Dendritic cell treated with granulocyte-macrophage colony-stimulating factor and Interleukin-4, amounts not matched to agents 40 ng/mL and 50 ng/mL, for 4 days (primary cell): ENCODE measurements around the gene CDC45.

Experiments
- H3K27ac Mint-ChIP-seq: one replicate; pipeline ENCODE4 v1.8.0; 2022; ENCODE audit warnings: mild to moderate bottlenecking, mixed read lengths
- H3K27me3 Mint-ChIP-seq: one replicate; pipeline ENCODE4 v1.8.0; 2022; ENCODE audit warnings: mild to moderate bottlenecking, mixed read lengths
- H3K36me3 Mint-ChIP-seq: one replicate; pipeline ENCODE4 v1.8.0; 2022; ENCODE audit warnings: low read depth, mixed read lengths
- H3K4me1 Mint-ChIP-seq: one replicate; pipeline ENCODE4 v1.8.0; 2022; ENCODE audit warnings: low read depth, mixed read lengths
- H3K4me3 Mint-ChIP-seq: one replicate; pipeline ENCODE4 v1.8.0; 2022; ENCODE audit warnings: mild to moderate bottlenecking, moderate library complexity, mixed read lengths
- H3K9me3 Mint-ChIP-seq: one replicate; pipeline ENCODE4 v1.8.0; 2022; ENCODE audit warnings: mixed read lengths
- intact Hi-C: fragments of 100-400 bp; cut with micrococcal nuclease; formaldehyde crosslinking; loops from one replicate; pipeline ENCODE4 v1.15.0; 2022

Gene CDC45

GRCh38 chr22:19499880-19500242 is 20.1 kb downstream of the CDC45 start:
- Mint-ChIP-seq H3K27ac (no peak overlapping the region), H3K27me3 (no peaks in the 10 kb centered on the region), H3K36me3 (no peaks in the 10 kb centered on the region), H3K9me3 (no peaks in the 10 kb centered on the region), H3K4me3 (no peak overlapping the region), H3K4me1 (no peaks in the 10 kb centered on the region)
- intact Hi-C loops, result loop anchor here (10.0 kb wide), 1 partner anchor 125 kb away; no protein-coding TSS in a partner anchor

- no peak overlapping the region for H3K27ac Mint-ChIP-seq
- H3K4me1 Mint-ChIP-seq, result no peaks in the 10 kb centered on the region
- H3K27me3 Mint-ChIP-seq, result no peaks in the 10 kb centered on the region
- intact Hi-C loops, result no loop called here
- H3K4me3 Mint-ChIP-seq, result no peak overlapping the region
- no peaks in the 10 kb centered on the region for H3K9me3 Mint-ChIP-seq
- no peaks in the 10 kb centered on the region for H3K36me3 Mint-ChIP-seq
Measured at GRCh38 chr22:19501897-19502447, 22.3 kb downstream of the CDC45 start.

GRCh38 chr22:19503367-19503766 is 23.6 kb downstream of the CDC45 start:
- H3K4me3 Mint-ChIP-seq, result no peak overlapping the region
- H3K27me3 Mint-ChIP-seq, result no peaks in the 10 kb centered on the region
- H3K4me1 Mint-ChIP-seq, result no peaks in the 10 kb centered on the region
- no peaks in the 10 kb centered on the region for H3K9me3 Mint-ChIP-seq
- H3K36me3 Mint-ChIP-seq, result no peaks in the 10 kb centered on the region
- intact Hi-C loops, result no loop called here
- no peak overlapping the region for H3K27ac Mint-ChIP-seq

- no peak overlapping the region for H3K4me3 Mint-ChIP-seq
- intact Hi-C loops, result no loop called here
- H3K4me1 Mint-ChIP-seq, result no peaks in the 10 kb centered on the region
- H3K27me3 Mint-ChIP-seq, result no peaks in the 10 kb centered on the region
- no peaks in the 10 kb centered on the region for H3K9me3 Mint-ChIP-seq
- H3K27ac Mint-ChIP-seq, result no peak overlapping the region
- H3K36me3 Mint-ChIP-seq, result no peaks in the 10 kb centered on the region
Measured at GRCh38 chr22:19503869-19504268, 24.1 kb downstream of the CDC45 start.

GRCh38 chr22:19504900-19505734 is 25.4 kb downstream of the CDC45 start:
- no peaks in the 10 kb centered on the region for H3K9me3 Mint-ChIP-seq
- intact Hi-C loops, result no loop called here
- no peaks in the 10 kb centered on the region for H3K4me1 Mint-ChIP-seq
- H3K4me3 Mint-ChIP-seq, result no peak overlapping the region
- H3K27me3 Mint-ChIP-seq, result no peaks in the 10 kb centered on the region
- H3K27ac Mint-ChIP-seq, result no peak overlapping the region
- no peaks in the 10 kb centered on the region for H3K36me3 Mint-ChIP-seq

GRCh38 chr22:19505735-19506126 is 26.0 kb downstream of the CDC45 start:
- no peaks in the 10 kb centered on the region for H3K36me3 Mint-ChIP-seq
- H3K4me3 Mint-ChIP-seq, result no peak overlapping the region
- H3K9me3 Mint-ChIP-seq, result no peaks in the 10 kb centered on the region
- H3K4me1 Mint-ChIP-seq, result no peaks in the 10 kb centered on the region
- H3K27me3 Mint-ChIP-seq, result no peaks in the 10 kb centered on the region
- no peak overlapping the region for H3K27ac Mint-ChIP-seq
- intact Hi-C loops, result no loop called here

DNA sequence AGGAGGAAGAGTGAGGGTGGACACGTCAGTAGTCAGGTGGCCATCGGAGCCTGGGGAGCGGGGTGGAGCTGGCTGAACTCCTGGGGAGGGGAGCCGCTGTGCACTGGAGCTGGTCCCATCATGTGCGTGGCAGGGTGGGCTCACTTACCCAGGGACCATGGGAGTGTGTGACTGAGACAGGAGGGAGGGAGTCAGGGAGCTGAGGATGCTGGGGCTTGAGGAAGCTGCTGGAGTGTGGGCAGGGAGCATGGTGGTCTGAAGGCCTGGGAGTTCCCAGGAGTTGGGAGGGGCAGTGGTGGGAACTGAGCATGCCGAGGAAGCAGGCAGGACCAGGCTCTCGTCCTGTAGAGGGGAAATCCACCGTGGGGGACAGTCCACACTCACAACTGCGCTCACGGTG is 26.5 kb downstream of the CDC45 start:
- no peaks in the 10 kb centered on the region for H3K36me3 Mint-ChIP-seq
- H3K9me3 Mint-ChIP-seq, result no peaks in the 10 kb centered on the region
- no peak overlapping the region for H3K27ac Mint-ChIP-seq
- intact Hi-C loops, result no loop called here
- no peak overlapping the region for H3K4me3 Mint-ChIP-seq
- no peaks in the 10 kb centered on the region for H3K27me3 Mint-ChIP-seq
- H3K4me1 Mint-ChIP-seq, result no peaks in the 10 kb centered on the region

- Mint-ChIP-seq H3K27me3 (no peaks in the 10 kb centered on the region), H3K4me1 (no peaks in the 10 kb centered on the region), H3K9me3 (no peaks in the 10 kb centered on the region), H3K36me3 (no peaks in the 10 kb centered on the region), H3K27ac (no peak overlapping the region), H3K4me3 (no peak overlapping the region)
- intact Hi-C loops, result no loop called here
Measured at GRCh38 chr22:19507534-19507861, 27.8 kb downstream of the CDC45 start.

DNA sequence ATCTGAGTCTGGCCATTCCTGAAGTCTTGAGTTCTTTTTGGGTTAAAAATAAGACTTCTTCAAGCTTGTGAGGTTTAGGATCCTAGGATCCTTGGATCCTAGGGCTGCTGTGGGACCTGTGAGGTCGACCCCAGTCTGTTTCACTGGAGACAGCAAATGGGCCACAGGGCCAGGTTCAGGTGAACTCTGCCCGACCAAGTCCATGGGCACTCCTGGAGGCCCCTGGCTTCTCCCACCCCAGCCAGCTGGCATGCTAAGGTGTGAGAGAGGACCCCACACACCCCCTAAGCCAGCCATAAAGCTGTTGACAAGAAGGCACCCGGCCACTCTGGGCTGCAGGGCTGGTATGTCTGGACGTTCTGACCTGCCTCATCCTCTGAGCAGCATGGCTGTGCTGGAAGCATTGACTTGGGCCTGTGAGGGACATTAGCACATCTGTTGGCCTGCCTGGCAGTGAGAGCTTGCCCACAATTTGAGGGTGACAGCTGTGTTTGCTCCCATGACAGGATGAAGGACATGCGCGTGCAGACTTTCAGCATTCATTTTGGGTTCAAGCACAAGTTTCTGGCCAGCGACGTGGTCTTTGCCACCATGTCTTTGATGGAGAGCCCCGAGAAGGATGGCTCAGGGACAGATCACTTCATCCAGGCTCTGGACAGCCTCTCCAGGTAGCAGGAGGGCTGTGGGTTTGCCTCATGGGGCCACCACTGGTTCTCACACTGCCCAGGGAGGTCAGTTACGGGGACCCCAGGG is 28.5 kb downstream of the CDC45 start:
- Mint-ChIP-seq H3K36me3 (no peaks in the 10 kb centered on the region), H3K4me3 (no peak overlapping the region), H3K4me1 (no peaks in the 10 kb centered on the region), H3K27me3 (no peaks in the 10 kb centered on the region), H3K27ac (no peak overlapping the region), H3K9me3 (no peaks in the 10 kb centered on the region)
- intact Hi-C loops, result no loop called here

- Mint-ChIP-seq H3K4me1 (no peaks in the 10 kb centered on the region), H3K27ac (no peak overlapping the region), H3K4me3 (no peak overlapping the region), H3K27me3 (no peaks in the 10 kb centered on the region), H3K36me3 (peaks cover 6% of the 10 kb centered on the region), H3K9me3 (no peaks in the 10 kb centered on the region)
- intact Hi-C loops, result no loop called here
Measured at GRCh38 chr22:19509191-19509590, 29.5 kb downstream of the CDC45 start.

GRCh38 chr22:19509923-19510322 is 30.2 kb downstream of the CDC45 start:
- Mint-ChIP-seq H3K36me3 (peaks cover 6% of the 10 kb centered on the region), H3K4me3 (no peak overlapping the region), H3K4me1 (no peaks in the 10 kb centered on the region), H3K27ac (no peak overlapping the region), H3K9me3 (no peaks in the 10 kb centered on the region), H3K27me3 (no peaks in the 10 kb centered on the region)
- intact Hi-C loops, result no loop called here

DNA sequence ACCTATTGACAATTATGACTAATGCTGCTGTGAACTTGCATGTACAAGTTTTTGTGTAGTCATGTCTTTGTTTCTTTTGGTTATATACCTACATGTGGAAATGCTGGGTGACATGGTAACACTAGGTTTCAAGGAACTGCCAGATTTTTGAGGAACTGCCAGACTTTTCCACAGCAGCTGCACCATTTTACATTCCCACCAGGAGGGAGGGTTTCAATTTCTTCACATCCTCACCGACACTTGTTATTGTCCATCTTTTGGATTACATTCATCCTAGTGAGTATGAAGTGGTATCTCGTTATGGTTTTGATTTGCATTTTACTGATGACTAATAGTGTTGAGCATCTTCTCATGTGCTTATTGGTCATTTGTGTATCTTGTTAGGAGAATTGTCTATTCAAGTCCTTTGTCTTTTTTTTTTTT is 31.2 kb downstream of the CDC45 start:
- Mint-ChIP-seq H3K9me3 (no peaks in the 10 kb centered on the region), H3K4me3 (no peak overlapping the region), H3K27ac (no peak overlapping the region), H3K27me3 (no peaks in the 10 kb centered on the region), H3K4me1 (no peaks in the 10 kb centered on the region), H3K36me3 (peaks cover 6% of the 10 kb centered on the region)
- intact Hi-C loops, result no loop called here

- intact Hi-C loops, result no loop called here
Measured at GRCh38 chr22:19513823-19514222, 34.1 kb downstream of the CDC45 start.

DNA sequence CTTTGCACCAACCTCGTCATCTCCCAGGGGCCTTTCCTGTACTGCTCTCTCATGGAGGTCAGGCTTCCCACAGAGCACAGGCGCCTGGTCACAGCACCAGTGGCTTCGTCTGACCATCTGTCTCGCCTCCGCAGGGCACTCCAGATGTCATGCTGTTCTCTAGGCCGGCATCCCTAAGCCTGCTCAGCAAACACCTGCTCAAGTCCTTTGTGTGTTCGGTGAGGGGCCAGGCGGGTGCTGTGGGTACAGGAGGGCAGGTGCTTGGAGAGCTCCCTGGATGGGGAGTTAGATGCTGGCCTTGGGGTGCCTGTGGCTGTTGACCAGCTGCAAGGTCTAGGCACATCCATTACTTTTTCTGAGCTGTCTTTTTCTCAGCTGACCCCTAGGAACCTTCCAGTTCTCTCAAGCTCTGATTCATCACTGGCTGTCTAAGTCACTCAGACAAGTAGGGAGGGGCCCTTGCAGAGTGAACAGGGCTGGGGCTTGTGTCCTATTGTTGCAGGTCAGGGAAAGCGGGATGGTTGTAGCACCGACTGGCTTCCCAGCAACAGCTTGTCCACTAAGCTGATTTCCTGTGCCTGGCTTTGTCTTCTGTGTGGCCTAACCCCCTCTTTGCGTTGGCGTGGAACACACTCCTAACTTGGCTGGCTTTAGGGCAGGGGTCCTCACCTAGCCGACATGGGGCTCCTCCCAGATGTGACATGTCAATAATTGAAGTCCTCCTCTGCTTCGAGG is 35.3 kb downstream of the CDC45 start:
- Mint-ChIP-seq H3K27me3 (no peaks in the 10 kb centered on the region), H3K4me3 (no peak overlapping the region), H3K9me3 (no peaks in the 10 kb centered on the region), H3K36me3 (peaks cover 6% of the 10 kb centered on the region), H3K4me1 (no peaks in the 10 kb centered on the region), H3K27ac (no peak overlapping the region)
- intact Hi-C loops, result no loop called here

More at GRCh38 chr22:19513823-19514222, 34.1 kb downstream of the CDC45 start:
- Mint-ChIP-seq H3K9me3 (no peaks in the 10 kb centered on the region), H3K36me3 (peaks cover 6% of the 10 kb centered on the region), H3K27me3 (no peaks in the 10 kb centered on the region), H3K27ac (no peak overlapping the region), H3K4me3 (no peak overlapping the region), H3K4me1 (no peaks in the 10 kb centered on the region)
